ENCODE data around the gene SLC36A1. TPM values are rescaled to one million over a fixed set of nuclear protein-coding genes. Genes with fewer than 3 reads are reported as not detected.
"Not testable (repeated sequence)": the region's sequence is repeated elsewhere in the genome, so short reads cannot be mapped to it uniquely, and the experiment has no call there.

Gene SLC36A1
- total RNA-seq, 2 donors from 2014 or later = 20.2 to 30.6 TPM

GRCh38 chr5:151497391-151498002, 50.1 kb downstream of the SLC36A1 start:
- Histone ChIP-seq H3K4me1 (no peaks in the 10 kb centered on the region), H3K27me3 (no peaks in the 10 kb centered on the region), H3K9ac (ENCODE audit: low read depth in 2 of 2, low read length in 2 of 2) (no peak overlapping the region), H3K36me3 (no peaks in the 10 kb centered on the region), H3K27ac (no peak overlapping the region), H3K9me3 (no peaks in the 10 kb centered on the region), H3K4me3 (no peak overlapping the region)
- intact Hi-C loops (cut with DNase I) = no loop called here
- no peak for DNase-seq
- TF ChIP-seq CTCF (IDR thresholded peaks at IDR 0.05) = no peak

- no peaks in the 10 kb centered on the region for H3K36me3 ChIP-seq
- H3K9ac ChIP-seq (ENCODE audit: low read depth in 2 of 2, low read length in 2 of 2) = no peak overlapping the region
- TF ChIP-seq CTCF (IDR thresholded peaks at IDR 0.05) = no peak
- no peak overlapping the region for H3K4me3 ChIP-seq
- H3K9me3 ChIP-seq = no peaks in the 10 kb centered on the region
- intact Hi-C loops (cut with DNase I) = no loop called here
- no peak for DNase-seq
- no peaks in the 10 kb centered on the region for H3K27me3 ChIP-seq
- H3K4me1 ChIP-seq = no peaks in the 10 kb centered on the region
- no peak overlapping the region for H3K27ac ChIP-seq
Measured at GRCh38 chr5:151498395-151499155, 51.2 kb downstream of the SLC36A1 start.

- no peak for TF ChIP-seq CTCF (IDR thresholded peaks at IDR 0.05)
- Histone ChIP-seq H3K36me3 (no peaks in the 10 kb centered on the region), H3K27ac (no peak overlapping the region), H3K4me1 (no peaks in the 10 kb centered on the region), H3K9me3 (no peaks in the 10 kb centered on the region), H3K4me3 (no peak overlapping the region), H3K27me3 (no peaks in the 10 kb centered on the region), H3K9ac (ENCODE audit: low read depth in 2 of 2, low read length in 2 of 2) (no peak overlapping the region)
- DNase-seq = no peak
- intact Hi-C loops (cut with DNase I) = loop anchor here (2.0 to 10.0 kb wide), 2 partner anchors 53 to 145 kb away; partner anchors contain the start of gene SLC36A1
Measured at GRCh38 chr5:151499501-151500035, 52.2 kb downstream of the SLC36A1 start.

GRCh38 chr5:151504006-151504405, 56.6 kb downstream of the SLC36A1 start:
- intact Hi-C loops (cut with DNase I) = loop anchor here (10.0 kb wide), 1 partner anchor 141 kb away; no protein-coding TSS in a partner anchor
- Histone ChIP-seq H3K4me3 (no peak overlapping the region), H3K27me3 (no peaks in the 10 kb centered on the region), H3K4me1 (no peaks in the 10 kb centered on the region), H3K9ac (ENCODE audit: low read depth in 2 of 2, low read length in 2 of 2) (no peak overlapping the region), H3K27ac (no peak overlapping the region), H3K36me3 (no peaks in the 10 kb centered on the region), H3K9me3 (no peaks in the 10 kb centered on the region)
- DNase-seq = no peak
- no peak for TF ChIP-seq CTCF (IDR thresholded peaks at IDR 0.05)

GRCh38 chr5:151508308-151508707, 60.9 kb downstream of the SLC36A1 start:
- not testable (repeated sequence) for H3K27me3 ChIP-seq; H3K4me1 ChIP-seq; H3K9ac ChIP-seq (ENCODE audit: low read depth in 2 of 2, low read length in 2 of 2); H3K36me3 ChIP-seq; H3K27ac ChIP-seq; H3K4me3 ChIP-seq; DNase-seq; H3K9me3 ChIP-seq
- intact Hi-C loops (cut with DNase I) = loop anchor here (10.0 kb wide), 1 partner anchor 136 kb away; no protein-coding TSS in a partner anchor
